HepG2 (cell line): ENCODE data around the gene CTIF. TPM values are rescaled to one million over a fixed set of nuclear protein-coding genes. Genes with fewer than 3 reads are reported as not detected.
A peak's percentile ranks its signal among the peaks of the same experiment; 100 is the strongest.

Source experiments
- FOXA3 ChIP-seq: IDR thresholded peaks from 2 replicates; pipeline ENCODE4 v1.6.1; 2016; ENCODE audit warnings: missing genetic modification reagents, missing compliant biosample characterization
- GABPB1 ChIP-seq: IDR thresholded peaks from 2 replicates; pipeline ENCODE4 v1.6.1; 2016; ENCODE audit warnings: mild to moderate bottlenecking, missing genetic modification reagents, moderate library complexity, missing compliant biosample characterization
- GATAD1 ChIP-seq: IDR thresholded peaks from 2 replicates; pipeline ENCODE4 v1.6.1; 2016; ENCODE audit warnings: missing genetic modification reagents, missing compliant biosample characterization
- HDAC1 ChIP-seq: sonication (generic); formaldehyde crosslinking; IDR thresholded peaks from 2 replicates; pipeline ENCODE4 v1.5.1; 2020; ENCODE audit warnings: mild to moderate bottlenecking, missing genetic modification reagents
- HDAC2 ChIP-seq: sonication (generic); formaldehyde crosslinking; IDR thresholded peaks from 2 replicates; pipeline ENCODE4 v1.4.0; 2020; ENCODE audit warnings: missing genetic modification reagents
- HNF4A ChIP-seq: sonication (generic); formaldehyde crosslinking; IDR thresholded peaks from 2 replicates; pipeline ENCODE4 v1.4.0; 2020; ENCODE audit warnings: missing genetic modification reagents
- HNRNPLL ChIP-seq: fragments of 200-400 bp; formaldehyde crosslinking; IDR thresholded peaks from 2 replicates; pipeline ENCODE4 v1.6.1; 2017; ENCODE audit warnings: mild to moderate bottlenecking, low read depth, low read length; ENCODE audit not compliant: poor library complexity, severe bottlenecking
- LCORL ChIP-seq, 2 experiments: fragments of 450-650 bp in 1 of 2; sonication (generic) in 1 of 2; formaldehyde crosslinking in 1 of 2; IDR thresholded peaks; 2 replicates each; pipeline versions ENCODE4 v1.5.0 to v1.6.1; 2017 to 2020; ENCODE audit warnings: antibody characterized with exemption in 1 of 2, missing genetic modification reagents in 1 of 2
- PHF5A ChIP-seq: IDR thresholded peaks from one replicate; pipeline ENCODE4 v1.6.1; 2018; ENCODE audit warnings: low read depth, missing genetic modification reagents; ENCODE audit not compliant: unreplicated experiment
- SNAPC2 ChIP-seq: sonication (generic); formaldehyde crosslinking; IDR thresholded peaks from 2 replicates; pipeline ENCODE4 v1.8.1; 2022; ENCODE audit warnings: mild to moderate bottlenecking, missing genetic modification reagents
- ZNF703 ChIP-seq: sonication (generic); formaldehyde crosslinking; IDR thresholded peaks from 2 replicates; pipeline ENCODE4 v1.5.1; 2020; ENCODE audit warnings: missing genetic modification reagents, mild to moderate bottlenecking, moderate library complexity, borderline replicate concordance
- ZNF776 ChIP-seq: sonication (generic); formaldehyde crosslinking; IDR thresholded peaks from 2 replicates; pipeline ENCODE4 v1.4.0; 2020; ENCODE audit warnings: mild to moderate bottlenecking, missing genetic modification reagents
- ZSCAN20 ChIP-seq: sonication (generic); formaldehyde crosslinking; IDR thresholded peaks from 2 replicates; pipeline ENCODE4 v1.4.0; 2020; ENCODE audit warnings: missing genetic modification reagents, mild to moderate bottlenecking, borderline replicate concordance
- polyA plus RNA-seq, 8 experiments: library from polyadenylated mRNA; depleted of rRNA in 3 of 8; stranded (reverse) in 7 of 8; unstranded in 1 of 8; fragments of >200 nt; fragmentation: Illumina TruSeq in 4 of 8; extraction: Trizol in 4 of 8; gene quantifications; 2 replicates each; pipeline versions ENCODE4 v1.2.1 to v1.2.3, GENCODE V29; 2011 to 2016; ENCODE audit warnings: low read depth in 4 of 8, missing spikeins in 1 of 8, mixed read lengths in 1 of 8; ENCODE audit not compliant: insufficient read depth in 1 of 8
- total RNA-seq, 5 experiments: library from RNA; depleted of rRNA; stranded (reverse); fragments of >200 nt; fragmentation: Illumina TruSeq; extraction: Trizol; gene quantifications; 2 replicates each; pipeline ENCODE4 v1.2.3, GENCODE V29; 2016; ENCODE audit warnings: low read depth in 1 of 5
- TF ChIP-seq, protein P1 (sequence below): sonication (generic); formaldehyde crosslinking; conservative IDR thresholded peaks from 2 replicates; pipeline ENCODE4 v1.4.0; 2020; ENCODE audit warnings: mild to moderate bottlenecking, missing genetic modification reagents, moderate library complexity
- TF ChIP-seq, protein P2 (sequence below): IDR thresholded peaks from 2 replicates; pipeline ENCODE4 v1.4.0; 2020; ENCODE audit warnings: mild to moderate bottlenecking, missing genetic modification reagents
- TF ChIP-seq, protein P3 (sequence below): sonication (generic); formaldehyde crosslinking; IDR thresholded peaks from 2 replicates; pipeline ENCODE4 v1.9.0; 2021; ENCODE audit warnings: missing genetic modification reagents, borderline replicate concordance

The CTIF gene
- total and polyA plus RNA-seq, 2 of the 13 experiments (the other 11 are each of a cell fraction or from before 2014, with no cell fraction given): 18.2 to 28.0 TPM

DNA sequence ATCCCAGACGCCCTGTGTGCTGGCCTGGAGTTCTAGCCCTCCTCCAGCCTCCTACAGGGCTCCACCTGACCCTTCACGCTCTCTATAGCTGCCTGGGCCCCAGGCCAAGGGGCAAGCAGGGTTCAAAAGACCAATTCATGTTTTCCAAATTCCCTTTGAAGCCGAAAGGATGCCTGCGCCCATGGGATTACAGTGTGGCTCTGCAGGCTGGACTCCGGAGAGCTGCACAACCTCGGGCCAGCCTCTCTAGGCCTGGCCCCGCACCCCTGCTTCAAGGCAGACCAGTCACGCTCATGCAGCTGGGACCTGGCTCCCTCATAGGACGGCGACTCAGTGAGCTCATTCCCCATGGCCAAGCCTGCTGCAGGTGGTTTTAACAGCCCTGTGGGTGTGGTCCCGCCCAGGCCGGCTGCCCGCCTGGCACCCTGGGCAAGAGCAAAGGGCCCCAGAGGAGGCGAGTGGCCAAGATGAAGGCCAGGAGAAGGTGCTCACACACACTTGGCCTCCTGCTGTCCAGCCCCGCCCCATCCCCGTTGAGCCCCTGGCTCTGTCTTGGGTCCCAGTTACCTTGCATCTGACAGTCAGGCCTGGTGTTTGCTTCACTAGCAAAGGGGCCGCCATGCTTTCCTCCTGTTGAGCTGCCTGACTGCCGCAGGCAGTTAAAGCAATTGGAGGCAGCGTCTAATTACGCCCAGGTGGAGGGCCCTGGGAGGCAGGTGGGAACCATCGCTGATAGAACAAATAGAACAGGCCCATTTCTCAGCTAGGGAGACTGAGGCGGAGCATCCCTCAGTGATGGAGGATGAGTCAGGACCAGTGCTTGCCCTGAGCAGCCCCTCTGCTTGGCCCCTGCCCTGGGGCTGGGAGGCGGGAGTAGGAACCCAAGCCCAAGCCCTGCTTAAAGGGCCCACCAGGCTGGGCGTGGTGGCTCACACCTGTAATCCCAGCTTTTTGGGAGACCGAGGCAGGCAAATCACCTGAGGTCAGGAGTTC is 355.1 kb downstream of the CTIF start (continued):
- peak; percentile 41; the same call in 1 of the 2 replicates for TF ChIP-seq GABPB1 (CRISPR knock-in tag)
- no peak for TF ChIP-seq ZNF776 (CRISPR knock-in tag)
- TF ChIP-seq FOXA3 (CRISPR knock-in tag): peak; percentile 65
- no peak for TF ChIP-seq SNAPC2
- 0 out of 2 replicates have a peak, but pooled peaks have one; percentile 40 for TF ChIP-seq ZNF703 (CRISPR knock-in tag)
- no peak; the same call in 1 of the 2 replicates for TF ChIP-seq LCORL (IDR thresholded peaks at IDR 0.05)
- TF ChIP-seq LCORL (CRISPR knock-in tag; IDR thresholded peaks at IDR 0.05): peak; percentile 99
- TF ChIP-seq HNF4A (CRISPR knock-in tag): peak; percentile 98
- peak; percentile 17; the same call in 1 of the 2 replicates for TF ChIP-seq GATAD1 (CRISPR knock-in tag)
- TF ChIP-seq, protein P1, sequence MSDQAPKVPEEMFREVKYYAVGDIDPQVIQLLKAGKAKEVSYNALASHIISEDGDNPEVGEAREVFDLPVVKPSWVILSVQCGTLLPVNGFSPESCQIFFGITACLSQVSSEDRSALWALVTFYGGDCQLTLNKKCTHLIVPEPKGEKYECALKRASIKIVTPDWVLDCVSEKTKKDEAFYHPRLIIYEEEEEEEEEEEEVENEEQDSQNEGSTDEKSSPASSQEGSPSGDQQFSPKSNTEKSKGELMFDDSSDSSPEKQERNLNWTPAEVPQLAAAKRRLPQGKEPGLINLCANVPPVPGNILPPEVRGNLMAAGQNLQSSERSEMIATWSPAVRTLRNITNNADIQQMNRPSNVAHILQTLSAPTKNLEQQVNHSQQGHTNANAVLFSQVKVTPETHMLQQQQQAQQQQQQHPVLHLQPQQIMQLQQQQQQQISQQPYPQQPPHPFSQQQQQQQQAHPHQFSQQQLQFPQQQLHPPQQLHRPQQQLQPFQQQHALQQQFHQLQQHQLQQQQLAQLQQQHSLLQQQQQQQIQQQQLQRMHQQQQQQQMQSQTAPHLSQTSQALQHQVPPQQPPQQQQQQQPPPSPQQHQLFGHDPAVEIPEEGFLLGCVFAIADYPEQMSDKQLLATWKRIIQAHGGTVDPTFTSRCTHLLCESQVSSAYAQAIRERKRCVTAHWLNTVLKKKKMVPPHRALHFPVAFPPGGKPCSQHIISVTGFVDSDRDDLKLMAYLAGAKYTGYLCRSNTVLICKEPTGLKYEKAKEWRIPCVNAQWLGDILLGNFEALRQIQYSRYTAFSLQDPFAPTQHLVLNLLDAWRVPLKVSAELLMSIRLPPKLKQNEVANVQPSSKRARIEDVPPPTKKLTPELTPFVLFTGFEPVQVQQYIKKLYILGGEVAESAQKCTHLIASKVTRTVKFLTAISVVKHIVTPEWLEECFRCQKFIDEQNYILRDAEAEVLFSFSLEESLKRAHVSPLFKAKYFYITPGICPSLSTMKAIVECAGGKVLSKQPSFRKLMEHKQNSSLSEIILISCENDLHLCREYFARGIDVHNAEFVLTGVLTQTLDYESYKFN: peak; percentile 98
- TF ChIP-seq, protein P2, sequence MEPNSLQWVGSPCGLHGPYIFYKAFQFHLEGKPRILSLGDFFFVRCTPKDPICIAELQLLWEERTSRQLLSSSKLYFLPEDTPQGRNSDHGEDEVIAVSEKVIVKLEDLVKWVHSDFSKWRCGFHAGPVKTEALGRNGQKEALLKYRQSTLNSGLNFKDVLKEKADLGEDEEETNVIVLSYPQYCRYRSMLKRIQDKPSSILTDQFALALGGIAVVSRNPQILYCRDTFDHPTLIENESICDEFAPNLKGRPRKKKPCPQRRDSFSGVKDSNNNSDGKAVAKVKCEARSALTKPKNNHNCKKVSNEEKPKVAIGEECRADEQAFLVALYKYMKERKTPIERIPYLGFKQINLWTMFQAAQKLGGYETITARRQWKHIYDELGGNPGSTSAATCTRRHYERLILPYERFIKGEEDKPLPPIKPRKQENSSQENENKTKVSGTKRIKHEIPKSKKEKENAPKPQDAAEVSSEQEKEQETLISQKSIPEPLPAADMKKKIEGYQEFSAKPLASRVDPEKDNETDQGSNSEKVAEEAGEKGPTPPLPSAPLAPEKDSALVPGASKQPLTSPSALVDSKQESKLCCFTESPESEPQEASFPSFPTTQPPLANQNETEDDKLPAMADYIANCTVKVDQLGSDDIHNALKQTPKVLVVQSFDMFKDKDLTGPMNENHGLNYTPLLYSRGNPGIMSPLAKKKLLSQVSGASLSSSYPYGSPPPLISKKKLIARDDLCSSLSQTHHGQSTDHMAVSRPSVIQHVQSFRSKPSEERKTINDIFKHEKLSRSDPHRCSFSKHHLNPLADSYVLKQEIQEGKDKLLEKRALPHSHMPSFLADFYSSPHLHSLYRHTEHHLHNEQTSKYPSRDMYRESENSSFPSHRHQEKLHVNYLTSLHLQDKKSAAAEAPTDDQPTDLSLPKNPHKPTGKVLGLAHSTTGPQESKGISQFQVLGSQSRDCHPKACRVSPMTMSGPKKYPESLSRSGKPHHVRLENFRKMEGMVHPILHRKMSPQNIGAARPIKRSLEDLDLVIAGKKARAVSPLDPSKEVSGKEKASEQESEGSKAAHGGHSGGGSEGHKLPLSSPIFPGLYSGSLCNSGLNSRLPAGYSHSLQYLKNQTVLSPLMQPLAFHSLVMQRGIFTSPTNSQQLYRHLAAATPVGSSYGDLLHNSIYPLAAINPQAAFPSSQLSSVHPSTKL: peak; percentile 88
- peak; percentile 92 for TF ChIP-seq HDAC2 (CRISPR knock-in tag)
- no peak for TF ChIP-seq HNRNPLL
- TF ChIP-seq PHF5A (CRISPR knock-in tag): peak; percentile 69
- TF ChIP-seq, protein P3, sequence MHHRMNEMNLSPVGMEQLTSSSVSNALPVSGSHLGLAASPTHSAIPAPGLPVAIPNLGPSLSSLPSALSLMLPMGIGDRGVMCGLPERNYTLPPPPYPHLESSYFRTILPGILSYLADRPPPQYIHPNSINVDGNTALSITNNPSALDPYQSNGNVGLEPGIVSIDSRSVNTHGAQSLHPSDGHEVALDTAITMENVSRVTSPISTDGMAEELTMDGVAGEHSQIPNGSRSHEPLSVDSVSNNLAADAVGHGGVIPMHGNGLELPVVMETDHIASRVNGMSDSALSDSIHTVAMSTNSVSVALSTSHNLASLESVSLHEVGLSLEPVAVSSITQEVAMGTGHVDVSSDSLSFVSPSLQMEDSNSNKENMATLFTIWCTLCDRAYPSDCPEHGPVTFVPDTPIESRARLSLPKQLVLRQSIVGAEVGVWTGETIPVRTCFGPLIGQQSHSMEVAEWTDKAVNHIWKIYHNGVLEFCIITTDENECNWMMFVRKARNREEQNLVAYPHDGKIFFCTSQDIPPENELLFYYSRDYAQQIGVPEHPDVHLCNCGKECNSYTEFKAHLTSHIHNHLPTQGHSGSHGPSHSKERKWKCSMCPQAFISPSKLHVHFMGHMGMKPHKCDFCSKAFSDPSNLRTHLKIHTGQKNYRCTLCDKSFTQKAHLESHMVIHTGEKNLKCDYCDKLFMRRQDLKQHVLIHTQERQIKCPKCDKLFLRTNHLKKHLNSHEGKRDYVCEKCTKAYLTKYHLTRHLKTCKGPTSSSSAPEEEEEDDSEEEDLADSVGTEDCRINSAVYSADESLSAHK (CRISPR knock-in tag): no peak
- TF ChIP-seq ZSCAN20: no peak
- TF ChIP-seq HDAC1 (CRISPR knock-in tag): peak; percentile 84
